Progenitor cell of endocrine pancreas (in vitro differentiated cells): ENCODE measurements around the gene PRKN. TPM values are rescaled to one million over a fixed set of nuclear protein-coding genes. Genes with fewer than 3 reads are reported as not detected.

Experiments used
- DNase-seq: peaks from one replicate; pipeline ENCODE4 v3.0.0; 2021; ENCODE audit warnings: low spot score; ENCODE audit not compliant: unreplicated experiment
- H3K27ac Mint-ChIP-seq: 2 replicates; pipeline ENCODE4 v1.8.0; 2021; ENCODE audit warnings: mild to moderate bottlenecking, moderate library complexity, mixed read lengths
- H3K27me3 Mint-ChIP-seq: 2 replicates; pipeline ENCODE4 v1.8.0; 2021; ENCODE audit warnings: mixed read lengths
- H3K36me3 Mint-ChIP-seq: 2 replicates; pipeline ENCODE4 v1.8.0; 2022; ENCODE audit warnings: mixed read lengths; ENCODE audit not compliant: insufficient read depth
- H3K4me1 Mint-ChIP-seq: 2 replicates; pipeline ENCODE4 v1.8.0; 2021; ENCODE audit warnings: low read depth, mixed read lengths
- H3K4me3 Mint-ChIP-seq: 2 replicates; pipeline ENCODE4 v1.8.0; 2021; ENCODE audit warnings: low read depth, mild to moderate bottlenecking, moderate library complexity, mixed read lengths
- H3K9me3 Mint-ChIP-seq: 2 replicates; pipeline ENCODE4 v1.8.0; 2021; ENCODE audit warnings: low read depth, mixed read lengths
- CTCF ChIP-seq: fragments of 200-600 bp; sonication (generic); IDR thresholded peaks from one replicate; pipeline ENCODE4 v1.5.0; 2021; ENCODE audit warnings: antibody characterized with exemption, mild to moderate bottlenecking; ENCODE audit not compliant: unreplicated experiment
- total RNA-seq: library from RNA; stranded (reverse); gene quantifications from 2 replicates; pipeline ENCODE4 v1.2.1, GENCODE V29; 2021

PRKN gene
- total RNA-seq, 1 donor from 2014 or later = 4.6 TPM

- Mint-ChIP-seq H3K27ac (no peak overlapping the region), H3K4me3 (no peak overlapping the region), H3K4me1 (peaks cover 2% of the 10 kb centered on the region), H3K27me3 (no peaks in the 10 kb centered on the region), H3K9me3 (no peaks in the 10 kb centered on the region), H3K36me3 (no peaks in the 10 kb centered on the region)
- no peak for DNase-seq
- no peak for TF ChIP-seq CTCF
Observed at GRCh38 chr6:162387718-162388382, 339.7 kb downstream of the PRKN start.

- H3K4me3 Mint-ChIP-seq = no peak overlapping the region
- H3K9me3 Mint-ChIP-seq = no peaks in the 10 kb centered on the region
Observed at GRCh38 chr6:162385980-162386379, 341.6 kb downstream of the PRKN start.

GRCh38 chr6:162379757-162380409 lies 347.7 kb downstream of the PRKN start:
- TF ChIP-seq CTCF = no peak
- no peak for DNase-seq
- H3K9me3 Mint-ChIP-seq = no peaks in the 10 kb centered on the region
- no peaks in the 10 kb centered on the region for H3K27me3 Mint-ChIP-seq
- peaks cover 3% of the 10 kb centered on the region for H3K36me3 Mint-ChIP-seq
- H3K4me3 Mint-ChIP-seq = no peak overlapping the region
- peaks cover 5% of the 10 kb centered on the region for H3K4me1 Mint-ChIP-seq
- no peak overlapping the region for H3K27ac Mint-ChIP-seq

More at GRCh38 chr6:162385980-162386379, 341.6 kb downstream of the PRKN start:
- Mint-ChIP-seq H3K4me1 (peaks cover 2% of the 10 kb centered on the region), H3K36me3 (no peaks in the 10 kb centered on the region), H3K27ac (no peak overlapping the region), H3K27me3 (no peaks in the 10 kb centered on the region)
- no peak for TF ChIP-seq CTCF
- no peak for DNase-seq

- no peak for DNase-seq
- no peak for TF ChIP-seq CTCF
- no peaks in the 10 kb centered on the region for H3K9me3 Mint-ChIP-seq
- peaks cover 3% of the 10 kb centered on the region for H3K36me3 Mint-ChIP-seq
- no peaks in the 10 kb centered on the region for H3K27me3 Mint-ChIP-seq
- H3K4me3 Mint-ChIP-seq = no peak overlapping the region
- H3K4me1 Mint-ChIP-seq = peaks cover 19% of the 10 kb centered on the region
- no peak overlapping the region for H3K27ac Mint-ChIP-seq
Observed at GRCh38 chr6:162377735-162378134, 349.8 kb downstream of the PRKN start.

GRCh38 chr6:162373868-162374267 lies 353.7 kb downstream of the PRKN start:
- Mint-ChIP-seq H3K27ac (peak overlapping the region; percentile 51), H3K27me3 (no peaks in the 10 kb centered on the region), H3K4me1 (peaks cover 28% of the 10 kb centered on the region), H3K36me3 (peaks cover 4% of the 10 kb centered on the region), H3K9me3 (no peaks in the 10 kb centered on the region), H3K4me3 (no peak overlapping the region)
- no peak for DNase-seq
- TF ChIP-seq CTCF = no peak
